BJ (cell line): ENCODE data around the gene CYB5A. TPM values are rescaled to one million over a fixed set of nuclear protein-coding genes. Genes with fewer than 3 reads are reported as not detected.

Experiments used
- CTCF ChIA-PET: fragments of 350-600 bp; formaldehyde crosslinking; extraction: SDS; loops from one replicate; lab custom pipeline; 2021; ENCODE audit warnings: antibody characterized with exemption, inconsistent platforms; lab: Yijun Ruan, JAX
- POLR2A ChIA-PET: fragments of 300-600 bp; sonication (Branson Sonifier 250); formaldehyde crosslinking; extraction: SDS; loops from one replicate; lab custom pipeline; 2021; ENCODE audit warnings: antibody characterized with exemption; lab: Charles Lee
- DNase-seq: peaks from one replicate; pipeline ENCODE4 v3.0.0-alpha.2; 2011; ENCODE audit warnings: low read depth
- H3K27me3 ChIP-seq: 2 replicates; pipeline ENCODE4 v1.6.0; 2011; ENCODE audit warnings: low read length; ENCODE audit not compliant: control insufficient read depth, insufficient read depth
- H3K36me3 ChIP-seq: 2 replicates; pipeline ENCODE4 v1.5.1; 2011; ENCODE audit warnings: low read length; ENCODE audit not compliant: control insufficient read depth, insufficient read depth
- H3K4me3 ChIP-seq: 2 replicates; pipeline ENCODE4 v1.5.1; 2011; ENCODE audit warnings: low read depth, mild to moderate bottlenecking, control low read depth, low read length
- CTCF ChIP-seq: IDR thresholded peaks from 2 replicates; pipeline ENCODE4 v1.5.1; 2011; ENCODE audit warnings: low read depth, mild to moderate bottlenecking, control low read depth, inconsistent platforms, low read length, moderate library complexity; ENCODE audit not compliant: insufficient read depth
- polyA plus RNA-seq: library from polyadenylated mRNA; depleted of rRNA; stranded (reverse); fragments of >200 nt; gene quantifications from 2 replicates; pipeline ENCODE4 v1.2.3, GENCODE V29; 2011

Gene CYB5A
- polyA plus RNA-seq, 1 experiment: 66.0 TPM

GRCh38 chr18:74311000-74311399 is 19.2 kb upstream of the CYB5A start:
- CTCF ChIA-PET: interaction anchor here (0.9 to 2.2 kb wide), 3 partner anchors 11 to 190 kb away, joined by 3 to 11 read pairs (median 3); no protein-coding TSS in a partner anchor
- no peak for TF ChIP-seq CTCF
- H3K4me3 ChIP-seq: no peak overlapping the region

GRCh38 chr18:74310411-74310810 is 18.6 kb upstream of the CYB5A start:
- H3K36me3 ChIP-seq: no peaks in the 10 kb centered on the region
- H3K27me3 ChIP-seq: no peaks in the 10 kb centered on the region
- no peak for DNase-seq
- no peak overlapping the region for H3K4me3 ChIP-seq
- POLR2A ChIA-PET: no interaction called here
- CTCF ChIA-PET: interaction anchor here (0.6 to 2.2 kb wide), 7 partner anchors 10 to 1084 kb away, joined by 3 to 11 read pairs (median 3); no protein-coding TSS in a partner anchor
- TF ChIP-seq CTCF: peak; percentile 52

More at GRCh38 chr18:74311000-74311399, 19.2 kb upstream of the CYB5A start:
- no peaks in the 10 kb centered on the region for H3K27me3 ChIP-seq
- no peak for DNase-seq
- no peaks in the 10 kb centered on the region for H3K36me3 ChIP-seq
- POLR2A ChIA-PET: no interaction called here

- CTCF ChIA-PET: no interaction called here
- DNase-seq: no peak
- Histone ChIP-seq H3K4me3 (no peak overlapping the region), H3K27me3 (no peaks in the 10 kb centered on the region), H3K36me3 (no peaks in the 10 kb centered on the region)
- POLR2A ChIA-PET: no interaction called here
- no peak for TF ChIP-seq CTCF
These were observed 12.2 kb upstream of the CYB5A start for GRCh38 chr18:74303936-74304335.

- Histone ChIP-seq H3K4me3 (no peak overlapping the region), H3K36me3 (no peaks in the 10 kb centered on the region), H3K27me3 (no peaks in the 10 kb centered on the region)
- CTCF ChIA-PET: no interaction called here
- POLR2A ChIA-PET: no interaction called here
- DNase-seq: no peak
- TF ChIP-seq CTCF: no peak
These were observed 11.5 kb upstream of the CYB5A start for GRCh38 chr18:74303306-74303705.

GRCh38 chr18:74299746-74300145 is 8.0 kb upstream of the CYB5A start:
- no peaks in the 10 kb centered on the region for H3K36me3 ChIP-seq
- no peak for TF ChIP-seq CTCF
- CTCF ChIA-PET: interaction anchor here (1.4 to 2.2 kb wide), 3 partner anchors 9 to 11 kb away, joined by 5 to 11 read pairs (median 5); no protein-coding TSS in a partner anchor
- DNase-seq: no peak
- POLR2A ChIA-PET: no interaction called here
- H3K27me3 ChIP-seq: no peaks in the 10 kb centered on the region
- H3K4me3 ChIP-seq: no peak overlapping the region
